Ishikawa (cell line): ENCODE data around the gene KIF3A.

Experiments
- CEBPB ChIP-seq: IDR thresholded peaks from 2 replicates; pipeline ENCODE4 v1.6.1; 2012
- CREB1 ChIP-seq: IDR thresholded peaks from 2 replicates; pipeline ENCODE4 v1.6.1; 2012; ENCODE audit warnings: low read depth
- EGR1 ChIP-seq: IDR thresholded peaks from 2 replicates; pipeline ENCODE4 v1.6.1; 2012
- EP300 ChIP-seq: IDR thresholded peaks from 2 replicates; pipeline ENCODE4 v1.6.1; 2012; ENCODE audit warnings: borderline replicate concordance
- FOXM1 ChIP-seq: IDR thresholded peaks from 2 replicates; pipeline ENCODE4 v1.6.1; 2012; ENCODE audit warnings: low read depth, borderline replicate concordance
- NFIC ChIP-seq: IDR thresholded peaks from 2 replicates; pipeline ENCODE4 v1.6.1; 2012
- RAD21 ChIP-seq: IDR thresholded peaks from 2 replicates; pipeline ENCODE4 v1.6.1; 2012; ENCODE audit warnings: low read depth
- TAF1 ChIP-seq: IDR thresholded peaks from 2 replicates; pipeline ENCODE4 v1.6.1; 2012; ENCODE audit warnings: low read depth, mild to moderate bottlenecking
- TCF12 ChIP-seq: IDR thresholded peaks from 2 replicates; pipeline ENCODE4 v1.6.1; 2012; ENCODE audit warnings: low read depth
- TEAD4 ChIP-seq: IDR thresholded peaks from 2 replicates; pipeline ENCODE4 v1.6.1; 2012
- YY1 ChIP-seq: IDR thresholded peaks from 2 replicates; pipeline ENCODE4 v1.6.1; 2012; ENCODE audit warnings: low read depth
- ZBTB7A ChIP-seq: IDR thresholded peaks from 2 replicates; pipeline ENCODE4 v1.6.1; 2012; ENCODE audit warnings: low read depth
- TF ChIP-seq, protein P1 (sequence below): IDR thresholded peaks from 2 replicates; pipeline ENCODE4 v1.6.1; 2012
- TF ChIP-seq, protein P2 (sequence below): IDR thresholded peaks from 2 replicates; pipeline ENCODE4 v1.6.1; 2012; ENCODE audit warnings: low read depth, mild to moderate bottlenecking
- TF ChIP-seq, protein P3 (sequence below): IDR thresholded peaks from 2 replicates; pipeline ENCODE4 v1.6.1; 2012

Gene KIF3A

DNA sequence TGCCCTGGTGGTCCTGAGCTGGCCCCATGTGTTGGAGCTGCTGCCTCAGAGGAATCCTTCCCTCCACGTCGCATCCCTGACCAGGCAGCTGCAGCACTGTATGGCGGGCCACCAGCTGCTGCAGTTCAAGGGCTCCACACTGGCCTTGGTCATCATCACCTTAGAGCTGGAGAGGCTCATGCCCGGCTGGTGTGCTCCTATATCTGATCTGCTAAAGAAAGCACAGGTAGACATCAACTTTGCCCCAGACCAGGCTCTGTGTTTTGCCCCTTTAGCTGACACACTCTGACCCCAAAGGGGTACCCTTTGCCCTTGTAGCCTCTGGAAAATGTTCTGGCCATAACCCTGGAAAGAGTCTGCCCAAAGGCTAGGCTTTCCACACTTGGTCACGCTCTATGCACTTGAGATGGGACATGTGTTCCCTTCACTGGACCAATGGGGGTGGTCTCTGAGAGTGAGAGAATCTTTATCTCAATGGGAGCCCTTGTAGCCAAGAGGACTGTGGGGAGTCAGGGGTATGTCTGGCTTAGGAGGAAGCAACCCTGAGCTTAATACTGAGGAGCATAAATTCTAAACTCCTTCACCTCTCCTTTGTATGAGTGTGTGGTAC lies 14.7 kb upstream of the KIF3A start:
- TF ChIP-seq YY1 (no peak), CREB1 (no peak), CEBPB (no peak), ZBTB7A (no peak), TEAD4 (no peak), EGR1 (no peak), RAD21 (no peak), FOXM1 (no peak)
- TF ChIP-seq, protein P1, sequence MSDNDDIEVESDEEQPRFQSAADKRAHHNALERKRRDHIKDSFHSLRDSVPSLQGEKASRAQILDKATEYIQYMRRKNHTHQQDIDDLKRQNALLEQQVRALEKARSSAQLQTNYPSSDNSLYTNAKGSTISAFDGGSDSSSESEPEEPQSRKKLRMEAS, result no peak

DNA sequence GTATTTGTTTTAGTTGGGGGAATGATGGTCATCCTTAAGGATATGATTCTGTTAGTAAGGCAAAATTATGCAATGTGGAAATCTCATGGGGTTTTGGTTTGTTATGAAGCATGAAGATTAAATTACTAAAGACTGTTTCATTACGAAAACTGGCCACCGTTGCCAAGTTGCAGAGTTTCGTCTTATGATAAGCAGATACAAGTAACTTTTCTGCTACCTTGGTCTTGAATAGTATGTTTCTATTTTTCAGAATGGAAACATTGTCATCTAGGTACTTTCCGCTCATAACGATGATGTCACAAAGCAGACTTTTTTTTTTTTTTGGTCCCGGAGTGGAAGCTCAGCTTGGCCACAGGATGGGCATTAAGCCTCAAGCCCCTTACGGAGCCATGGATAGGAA lies 14.1 kb upstream of the KIF3A start:
- TF ChIP-seq NFIC, result no peak
- no peak for TF ChIP-seq ZBTB7A
- TF ChIP-seq, protein P2, sequence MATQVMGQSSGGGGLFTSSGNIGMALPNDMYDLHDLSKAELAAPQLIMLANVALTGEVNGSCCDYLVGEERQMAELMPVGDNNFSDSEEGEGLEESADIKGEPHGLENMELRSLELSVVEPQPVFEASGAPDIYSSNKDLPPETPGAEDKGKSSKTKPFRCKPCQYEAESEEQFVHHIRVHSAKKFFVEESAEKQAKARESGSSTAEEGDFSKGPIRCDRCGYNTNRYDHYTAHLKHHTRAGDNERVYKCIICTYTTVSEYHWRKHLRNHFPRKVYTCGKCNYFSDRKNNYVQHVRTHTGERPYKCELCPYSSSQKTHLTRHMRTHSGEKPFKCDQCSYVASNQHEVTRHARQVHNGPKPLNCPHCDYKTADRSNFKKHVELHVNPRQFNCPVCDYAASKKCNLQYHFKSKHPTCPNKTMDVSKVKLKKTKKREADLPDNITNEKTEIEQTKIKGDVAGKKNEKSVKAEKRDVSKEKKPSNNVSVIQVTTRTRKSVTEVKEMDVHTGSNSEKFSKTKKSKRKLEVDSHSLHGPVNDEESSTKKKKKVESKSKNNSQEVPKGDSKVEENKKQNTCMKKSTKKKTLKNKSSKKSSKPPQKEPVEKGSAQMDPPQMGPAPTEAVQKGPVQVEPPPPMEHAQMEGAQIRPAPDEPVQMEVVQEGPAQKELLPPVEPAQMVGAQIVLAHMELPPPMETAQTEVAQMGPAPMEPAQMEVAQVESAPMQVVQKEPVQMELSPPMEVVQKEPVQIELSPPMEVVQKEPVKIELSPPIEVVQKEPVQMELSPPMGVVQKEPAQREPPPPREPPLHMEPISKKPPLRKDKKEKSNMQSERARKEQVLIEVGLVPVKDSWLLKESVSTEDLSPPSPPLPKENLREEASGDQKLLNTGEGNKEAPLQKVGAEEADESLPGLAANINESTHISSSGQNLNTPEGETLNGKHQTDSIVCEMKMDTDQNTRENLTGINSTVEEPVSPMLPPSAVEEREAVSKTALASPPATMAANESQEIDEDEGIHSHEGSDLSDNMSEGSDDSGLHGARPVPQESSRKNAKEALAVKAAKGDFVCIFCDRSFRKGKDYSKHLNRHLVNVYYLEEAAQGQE, result no peak
- TF ChIP-seq EGR1, result no peak
- no peak for TF ChIP-seq YY1
- TF ChIP-seq TEAD4, result no peak
- TF ChIP-seq, protein P3, sequence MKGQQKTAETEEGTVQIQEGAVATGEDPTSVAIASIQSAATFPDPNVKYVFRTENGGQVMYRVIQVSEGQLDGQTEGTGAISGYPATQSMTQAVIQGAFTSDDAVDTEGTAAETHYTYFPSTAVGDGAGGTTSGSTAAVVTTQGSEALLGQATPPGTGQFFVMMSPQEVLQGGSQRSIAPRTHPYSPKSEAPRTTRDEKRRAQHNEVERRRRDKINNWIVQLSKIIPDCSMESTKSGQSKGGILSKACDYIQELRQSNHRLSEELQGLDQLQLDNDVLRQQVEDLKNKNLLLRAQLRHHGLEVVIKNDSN, result no peak
- TF ChIP-seq EP300, result no peak
- TF ChIP-seq CEBPB, result no peak
- TF ChIP-seq, protein P1, result no peak
- no peak for TF ChIP-seq RAD21
- no peak for TF ChIP-seq FOXM1
- TF ChIP-seq CREB1, result no peak
- TF ChIP-seq TCF12, result no peak
- no peak for TF ChIP-seq TAF1

DNA sequence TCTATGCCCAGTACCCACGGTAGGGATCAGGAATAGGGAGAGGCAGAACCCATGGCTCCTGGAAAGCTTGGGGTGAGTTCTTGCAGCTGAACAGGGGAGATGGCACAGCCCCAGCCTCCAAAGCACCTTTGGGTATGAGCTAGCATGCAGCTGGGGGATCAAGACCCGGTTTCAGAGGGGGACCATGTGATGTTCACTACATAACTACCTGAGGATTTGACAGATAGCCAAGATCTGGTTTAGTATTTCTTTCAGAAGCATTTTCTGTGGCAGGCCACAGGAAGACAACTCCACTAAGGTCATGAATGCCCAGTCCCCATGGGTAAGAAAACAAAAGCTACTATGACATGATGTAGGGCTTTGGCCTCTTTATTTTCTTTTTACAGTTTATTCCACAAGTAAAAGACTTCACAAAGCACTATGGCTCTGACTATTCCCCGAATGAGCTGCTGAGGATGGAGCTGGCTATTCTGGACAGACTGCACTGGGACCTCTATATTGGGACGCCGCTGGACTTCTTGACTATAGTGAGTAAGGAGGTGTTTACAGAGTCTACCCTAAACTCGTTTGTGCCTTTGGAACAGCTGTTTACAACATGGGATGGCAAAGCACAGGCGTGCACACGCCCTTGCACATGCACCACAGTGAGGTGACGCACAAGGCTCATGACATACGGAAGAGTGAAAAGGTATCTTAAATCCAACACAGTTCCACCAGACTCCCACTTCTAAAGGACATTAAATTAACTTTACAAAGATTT lies 13.3 kb upstream of the KIF3A start:
- no peak for TF ChIP-seq ZBTB7A
- TF ChIP-seq, protein P3, result no peak
- TF ChIP-seq TAF1, result no peak
- TF ChIP-seq RAD21, result no peak
- no peak for TF ChIP-seq FOXM1
- TF ChIP-seq CEBPB, result no peak
- no peak for TF ChIP-seq NFIC
- no peak for TF ChIP-seq CREB1

DNA sequence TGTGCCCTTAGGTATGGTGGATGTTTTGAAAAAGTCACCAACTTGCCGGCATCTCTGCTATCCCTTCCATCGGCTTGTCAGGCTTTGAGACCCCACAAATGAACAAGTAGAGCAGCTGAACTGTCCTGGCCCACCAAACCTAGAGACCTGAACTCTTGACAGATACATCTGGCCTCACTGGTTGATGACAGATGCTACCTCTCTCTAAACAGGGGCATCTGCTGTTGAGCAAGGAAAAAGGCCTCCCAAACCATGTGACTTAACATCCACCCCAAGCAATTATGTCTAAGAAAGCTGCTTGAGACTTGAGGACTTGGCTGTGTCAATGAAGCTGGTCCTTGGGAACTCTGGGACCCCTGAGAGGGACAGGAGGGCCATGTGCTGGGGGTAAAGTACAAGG lies 12.2 kb upstream of the KIF3A start:
- TF ChIP-seq NFIC (no peak), CREB1 (no peak), TAF1 (no peak), RAD21 (no peak), FOXM1 (no peak), TCF12 (no peak), YY1 (no peak), ZBTB7A (no peak), TEAD4 (no peak), EP300 (no peak), CEBPB (no peak), EGR1 (no peak)
- TF ChIP-seq, protein P3, result no peak
- TF ChIP-seq, protein P2, result no peak
- TF ChIP-seq, protein P1, result no peak

DNA sequence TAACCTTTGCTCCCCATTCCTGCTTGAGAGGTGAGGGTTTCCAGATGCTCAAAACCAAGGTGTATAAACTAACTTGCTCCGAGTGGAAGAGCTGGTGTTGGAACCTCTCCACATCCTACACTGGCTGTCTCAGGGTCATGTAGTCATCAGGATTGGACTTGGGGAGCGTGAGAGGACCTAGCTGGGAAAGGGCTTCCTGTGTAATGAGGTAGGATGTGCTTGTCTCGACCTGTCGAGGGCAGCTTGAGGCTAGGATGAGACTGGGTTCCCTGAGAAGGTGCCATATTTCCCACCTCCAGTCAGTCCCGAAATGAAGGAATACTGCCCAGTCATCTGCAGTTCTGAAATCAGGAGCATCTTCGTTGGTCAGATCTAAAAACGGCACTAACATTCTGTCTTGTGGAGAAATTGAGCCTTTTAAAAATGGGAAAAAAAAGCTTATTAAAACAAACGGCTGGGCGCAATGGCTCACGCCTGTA lies 11.2 kb upstream of the KIF3A start:
- TF ChIP-seq NFIC (no peak), TCF12 (no peak), TAF1 (no peak), ZBTB7A (no peak), EP300 (no peak), CEBPB (no peak), RAD21 (no peak), FOXM1 (no peak), TEAD4 (no peak), YY1 (no peak), EGR1 (no peak), CREB1 (no peak)
- TF ChIP-seq, protein P3, result no peak
- TF ChIP-seq, protein P1, result no peak
- TF ChIP-seq, protein P2, result no peak
